ENCODE data around the gene PCCA. TPM values are rescaled to one million over a fixed set of nuclear protein-coding genes. Genes with fewer than 3 reads are reported as not detected.
"Not testable (repeated sequence)": the region's sequence is repeated elsewhere in the genome, so short reads cannot be mapped to it uniquely, and the experiment has no call there.

PCCA gene
- total RNA-seq, 1 experiment from 2014 or later: 22.8 TPM

GRCh38 chr13:100097821-100098220, 8.9 kb downstream of the PCCA start:
- no peak for DNase-seq (ENCODE audit: low spot score)

- no peak for DNase-seq (ENCODE audit: low spot score)
These were observed 9.7 kb downstream of the PCCA start for GRCh38 chr13:100098445-100099116.

GRCh38 chr13:100099117-100099445, 10.2 kb downstream of the PCCA start:
- DNase-seq (ENCODE audit: low spot score): not testable (repeated sequence)

- peak; percentile 79 for DNase-seq (ENCODE audit: low spot score)
These were observed 11.4 kb downstream of the PCCA start for GRCh38 chr13:100100115-100100879.

- no peak for DNase-seq (ENCODE audit: low spot score)
These were observed 13.1 kb downstream of the PCCA start for GRCh38 chr13:100102042-100102441.

- DNase-seq (ENCODE audit: low spot score): no peak
These were observed 17.1 kb downstream of the PCCA start for GRCh38 chr13:100106005-100106404.

GRCh38 chr13:100106705-100107104, 17.8 kb downstream of the PCCA start:
- no peak for DNase-seq (ENCODE audit: low spot score)

- DNase-seq (ENCODE audit: low spot score): no peak
These were observed 20.1 kb downstream of the PCCA start for GRCh38 chr13:100108913-100109507.

- no peak for DNase-seq (ENCODE audit: low spot score)
These were observed 21.4 kb downstream of the PCCA start for GRCh38 chr13:100110269-100110668.

- no peak for DNase-seq (ENCODE audit: low spot score)
These were observed 23.4 kb downstream of the PCCA start for GRCh38 chr13:100112186-100112838.

GRCh38 chr13:100115693-100116254, 26.9 kb downstream of the PCCA start:
- no peak for DNase-seq (ENCODE audit: low spot score)

- DNase-seq (ENCODE audit: low spot score): no peak
These were observed 35.4 kb downstream of the PCCA start for GRCh38 chr13:100124265-100124664.

GRCh38 chr13:100125946-100126345, 37.1 kb downstream of the PCCA start:
- no peak for DNase-seq (ENCODE audit: low spot score)

- DNase-seq (ENCODE audit: low spot score): peak; percentile 82
These were observed 39.5 kb downstream of the PCCA start for GRCh38 chr13:100128373-100128772.

- DNase-seq (ENCODE audit: low spot score): no peak
These were observed 39.9 kb downstream of the PCCA start for GRCh38 chr13:100128838-100129237.

- no peak for DNase-seq (ENCODE audit: low spot score)
These were observed 40.7 kb downstream of the PCCA start for GRCh38 chr13:100129605-100130004.

GRCh38 chr13:100130092-100130491, 41.2 kb downstream of the PCCA start:
- peak; percentile 18 for DNase-seq (ENCODE audit: low spot score)

GRCh38 chr13:100130930-100131511, 42.1 kb downstream of the PCCA start:
- no peak for DNase-seq (ENCODE audit: low spot score)

- peak; percentile 95 for DNase-seq (ENCODE audit: low spot score)
These were observed 43.1 kb downstream of the PCCA start for GRCh38 chr13:100131863-100132574.

GRCh38 chr13:100138859-100139491, 50.1 kb downstream of the PCCA start:
- no peak for DNase-seq (ENCODE audit: low spot score)

GRCh38 chr13:100139817-100140216, 50.9 kb downstream of the PCCA start:
- DNase-seq (ENCODE audit: low spot score): no peak

Data from A172 (cell line).